ENCODE measurements around the gene ZFYVE28.

Gene ZFYVE28

DNA sequence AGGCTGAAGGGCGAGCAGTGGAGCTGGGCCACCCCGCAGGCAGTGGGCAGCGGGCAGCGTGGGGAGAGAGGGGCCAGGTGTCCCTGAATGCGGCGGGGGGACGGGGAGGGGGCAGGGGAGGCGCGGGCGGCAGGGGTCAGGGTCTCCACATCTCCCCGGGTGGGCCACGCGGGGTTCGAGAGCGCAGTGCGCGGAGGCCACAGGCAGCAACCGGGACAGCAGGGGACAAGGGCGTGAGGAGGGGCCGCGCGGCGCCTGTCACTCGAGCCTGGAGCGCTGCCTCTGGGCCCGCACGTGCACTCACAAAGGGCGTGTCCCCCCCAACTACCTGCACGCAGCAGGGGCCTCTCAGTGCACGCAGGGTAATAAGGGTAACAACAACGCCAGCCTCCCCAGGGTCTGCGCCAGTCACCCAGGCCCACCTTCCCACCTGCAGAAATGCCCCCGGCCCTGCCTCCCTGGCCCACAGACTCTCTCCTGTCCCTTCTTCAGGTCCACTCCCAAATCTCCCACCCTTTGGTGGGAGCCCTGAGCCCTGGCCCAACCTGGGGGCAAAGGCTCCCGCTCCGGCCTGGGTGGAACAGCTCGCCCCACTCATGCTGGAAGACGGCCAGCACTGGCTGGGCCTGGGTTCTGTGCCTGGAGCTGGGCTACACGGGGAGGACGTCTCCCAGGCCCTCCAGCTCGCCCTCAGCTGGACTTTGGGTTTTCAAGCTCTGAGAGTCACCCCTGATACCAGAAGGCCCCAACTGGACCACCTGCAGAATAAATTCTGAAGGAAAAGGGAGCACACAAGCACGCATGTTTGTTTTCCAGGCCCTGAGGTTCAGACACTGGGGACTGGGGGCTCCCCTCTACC, 53.2 kb downstream of the ZFYVE28 start:
- DNase-seq, result no peak

DNA sequence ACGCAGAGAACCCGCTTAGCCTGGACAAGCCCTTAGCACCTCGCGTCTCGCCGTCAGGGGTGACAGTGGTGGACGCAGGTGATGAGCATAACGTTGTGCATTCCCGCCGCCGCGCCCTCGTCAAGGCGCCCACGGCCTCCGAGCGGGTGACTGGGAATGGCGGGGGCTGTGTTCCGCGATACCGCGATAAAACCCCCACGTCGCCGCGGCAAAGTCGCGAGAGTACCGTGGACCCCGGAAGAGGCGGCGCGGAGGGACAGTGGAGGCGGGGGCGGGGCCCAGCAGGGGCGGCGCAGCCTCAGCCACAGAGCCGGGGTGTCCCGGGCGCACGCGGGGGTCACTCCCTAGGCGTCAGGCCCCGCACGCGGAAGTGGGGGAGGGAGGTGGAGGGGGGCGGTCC, 53.8 kb downstream of the ZFYVE28 start:
- DNase-seq, result no peak

GRCh38 chr4:2363951-2364653, 54.3 kb downstream of the ZFYVE28 start:
- DNase-seq, result no peak

GRCh38 chr4:2363056-2363721, 55.3 kb downstream of the ZFYVE28 start:
- peak; percentile 26 for DNase-seq

DNA sequence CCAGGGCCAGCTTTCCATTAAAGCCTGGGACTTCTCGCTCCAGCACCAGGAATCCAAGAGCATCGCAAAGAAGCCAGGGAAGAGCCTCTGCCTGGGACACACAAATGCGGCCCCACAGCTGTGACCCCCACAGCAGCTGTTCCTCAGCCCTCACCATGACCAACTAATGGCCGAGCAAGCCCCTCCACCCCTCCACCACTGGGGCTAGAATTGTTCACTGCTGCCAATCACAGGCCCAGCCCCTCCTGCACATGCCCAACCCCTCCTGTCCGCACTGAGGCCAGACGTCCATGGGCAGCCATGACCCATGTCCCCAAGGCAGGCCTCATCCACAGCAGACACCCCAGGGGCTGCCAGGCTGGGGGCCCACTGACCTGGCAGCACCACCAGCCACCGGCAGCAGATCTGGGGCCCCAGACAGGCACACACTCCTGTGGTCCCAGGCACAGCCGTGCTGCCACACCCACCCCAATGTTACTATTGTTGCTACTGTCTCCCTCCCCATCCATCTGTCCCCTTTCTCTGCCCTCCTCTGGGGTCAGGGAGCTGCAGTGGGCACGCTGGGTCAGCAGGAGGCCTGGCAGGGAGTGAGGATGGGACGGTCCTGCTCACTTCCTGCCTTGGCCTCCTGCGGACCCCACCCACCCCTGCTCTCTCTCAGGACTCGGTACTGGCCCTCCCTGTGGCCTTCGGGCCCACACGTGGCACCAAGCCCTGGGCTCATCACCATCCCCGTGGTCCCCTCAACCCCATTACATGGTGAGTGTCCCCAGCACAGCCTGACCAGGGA, 56.0 kb downstream of the ZFYVE28 start:
- DNase-seq, result no peak

DNA sequence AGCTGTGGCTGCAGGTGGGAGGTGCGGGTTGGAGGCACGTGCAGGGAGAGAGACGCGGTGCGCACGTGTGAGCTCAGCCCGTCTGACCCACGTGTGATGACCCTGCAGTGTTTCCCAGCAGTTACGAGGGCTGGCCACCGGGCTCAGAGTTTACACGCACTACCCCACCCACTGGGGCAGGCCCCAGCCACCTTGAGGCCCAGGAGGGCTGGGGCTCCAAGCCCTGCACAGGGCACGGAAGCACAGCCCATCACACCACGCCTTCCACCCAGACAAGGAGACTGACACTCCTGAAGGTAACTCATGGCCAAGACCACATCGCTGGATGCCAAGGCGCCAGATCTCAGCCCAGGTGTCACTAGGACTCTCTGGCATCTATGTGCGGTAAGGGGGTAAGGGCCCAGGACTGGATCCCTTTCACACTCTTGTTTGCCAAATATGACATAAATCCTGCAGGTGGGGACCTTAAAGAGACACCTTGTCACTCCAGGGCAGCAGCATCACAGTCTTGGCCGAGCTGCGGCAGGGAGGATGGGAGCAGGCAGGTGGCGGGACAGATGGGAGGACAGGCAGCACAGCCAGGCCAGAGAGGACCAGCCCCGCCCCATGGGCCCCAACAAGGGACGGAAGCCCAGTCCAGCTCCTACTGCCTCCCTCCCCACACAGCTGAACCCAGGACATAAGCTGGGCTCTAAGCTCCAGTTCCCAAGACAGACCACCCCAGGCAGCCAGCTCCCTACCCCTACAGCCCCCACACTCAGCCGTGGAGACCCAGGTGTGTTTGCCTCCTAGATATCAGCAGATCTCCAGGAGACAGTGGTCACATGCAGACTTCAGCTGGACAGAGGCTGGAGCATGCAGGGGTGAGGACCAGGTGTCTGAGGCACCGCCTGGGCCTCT, 56.8 kb downstream of the ZFYVE28 start:
- DNase-seq, result no peak

GRCh38 chr4:2360396-2360730, 58.1 kb downstream of the ZFYVE28 start:
- DNase-seq, result no peak

DNA sequence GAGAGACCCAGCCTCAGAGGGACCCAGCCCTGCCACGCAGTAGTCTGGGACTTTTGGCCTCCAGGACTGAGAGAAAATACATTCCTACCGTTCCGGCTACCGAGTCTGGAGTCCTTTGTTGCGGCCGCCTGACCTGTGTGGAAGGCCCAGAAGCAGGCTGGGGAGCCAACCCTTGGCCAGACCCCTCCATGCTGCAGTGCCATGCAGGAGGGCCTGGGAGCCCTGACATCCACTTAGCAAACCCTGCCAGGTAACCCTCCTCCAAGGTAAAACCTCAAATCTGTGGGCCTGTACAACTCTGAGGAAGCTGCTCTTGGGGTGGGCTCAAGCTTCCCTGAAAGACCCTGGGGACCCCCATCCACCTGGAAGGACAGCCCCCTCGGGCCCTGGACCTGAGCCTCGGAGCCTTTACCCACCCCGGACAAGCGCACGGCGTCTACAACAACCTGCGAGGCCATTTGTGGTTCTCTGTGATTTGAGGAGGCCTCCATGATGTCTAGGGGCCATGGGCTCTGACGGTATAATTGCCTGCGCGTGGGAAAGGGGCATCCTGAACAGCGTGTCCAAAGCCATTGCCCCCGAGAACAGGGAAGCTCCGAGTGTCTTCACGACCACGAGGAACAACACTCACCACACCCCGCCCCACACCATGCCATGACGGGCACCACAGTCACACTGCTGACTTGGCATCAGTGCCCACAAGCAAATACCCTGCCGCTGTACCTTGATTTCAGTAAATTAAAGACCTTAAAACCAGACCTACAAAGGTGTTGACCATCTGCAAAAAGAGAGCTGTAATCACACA, 58.7 kb downstream of the ZFYVE28 start:
- no peak for DNase-seq

GRCh38 chr4:2357821-2358745, 60.4 kb downstream of the ZFYVE28 start:
- DNase-seq, result no peak

DNA sequence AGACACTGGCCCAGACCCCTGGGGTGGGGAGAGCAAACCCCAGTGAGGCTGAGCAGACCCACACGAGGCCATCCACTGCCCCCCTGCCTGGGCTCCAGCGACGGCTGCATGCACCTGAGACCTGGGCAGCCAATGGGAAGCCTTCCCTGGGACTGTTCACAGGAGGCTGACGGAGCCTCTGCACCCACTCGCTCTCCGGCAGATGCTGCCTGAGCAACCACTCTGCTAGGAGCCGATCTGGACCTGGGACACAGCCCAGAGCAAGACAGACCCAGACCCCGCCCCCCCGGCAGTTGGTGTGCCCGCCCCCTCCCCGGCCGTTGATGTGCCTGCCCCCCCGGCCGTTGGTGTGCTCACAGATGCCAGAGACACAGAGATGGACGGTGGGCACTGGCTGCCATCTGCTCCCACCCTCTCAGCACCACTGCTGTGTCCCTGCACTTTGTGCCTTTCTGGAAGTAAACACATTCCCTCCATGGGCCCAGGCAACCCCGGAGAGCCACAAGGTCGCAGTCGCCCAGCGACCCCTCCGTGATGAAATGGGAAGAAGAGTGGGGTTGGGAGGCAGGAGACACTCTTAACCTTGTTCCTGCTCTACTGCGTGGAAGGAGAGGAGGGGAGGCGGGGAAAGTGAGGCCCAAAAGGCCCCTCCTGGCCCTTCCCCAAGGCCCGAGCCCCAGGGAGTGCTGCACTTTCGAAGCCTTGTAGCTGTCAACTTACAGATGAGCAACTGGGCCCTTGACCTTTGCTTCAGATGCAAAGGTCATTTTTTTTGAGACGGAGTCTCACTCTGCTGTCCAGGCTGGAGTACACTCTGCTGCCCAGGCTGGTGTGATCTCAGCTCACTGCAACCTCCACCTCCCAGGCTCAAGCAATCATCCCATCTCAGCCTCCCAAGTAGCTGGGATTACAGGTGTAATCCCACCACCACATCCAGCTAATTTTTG, 62.0 kb downstream of the ZFYVE28 start:
- DNase-seq, result no peak

- no peak for DNase-seq
Observed at GRCh38 chr4:2354760-2355159, 63.7 kb downstream of the ZFYVE28 start.

- DNase-seq, result no peak
Observed at GRCh38 chr4:2354118-2354517, 64.3 kb downstream of the ZFYVE28 start.

- no peak for DNase-seq
Observed at GRCh38 chr4:2353222-2354107, 65.0 kb downstream of the ZFYVE28 start.

- no peak for DNase-seq
Observed at GRCh38 chr4:2352729-2353221, 65.7 kb downstream of the ZFYVE28 start.

DNA sequence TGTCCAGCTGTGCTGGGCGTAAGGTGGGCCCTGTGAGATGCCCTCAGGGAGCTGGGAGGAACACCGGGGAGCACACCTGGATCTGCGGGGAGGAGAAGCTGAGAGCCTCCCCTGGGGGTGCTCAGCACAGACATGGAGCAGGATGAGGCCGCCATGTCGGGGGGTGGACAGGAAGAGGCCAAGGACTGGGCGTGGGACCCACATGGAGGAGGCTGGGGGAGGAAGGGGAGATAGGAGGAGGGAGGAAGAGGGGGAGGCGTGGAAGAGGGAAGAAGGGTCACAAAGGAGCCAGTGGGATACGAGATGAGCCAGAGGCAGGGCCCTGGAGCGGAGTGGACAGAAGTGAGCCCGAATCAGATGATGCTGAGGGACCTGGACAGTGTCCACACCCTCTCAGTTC, 66.3 kb downstream of the ZFYVE28 start:
- DNase-seq, result no peak

GRCh38 chr4:2350982-2351381, 67.5 kb downstream of the ZFYVE28 start:
- no peak for DNase-seq

GRCh38 chr4:2348786-2349185, 69.7 kb downstream of the ZFYVE28 start:
- no peak for DNase-seq

DNA sequence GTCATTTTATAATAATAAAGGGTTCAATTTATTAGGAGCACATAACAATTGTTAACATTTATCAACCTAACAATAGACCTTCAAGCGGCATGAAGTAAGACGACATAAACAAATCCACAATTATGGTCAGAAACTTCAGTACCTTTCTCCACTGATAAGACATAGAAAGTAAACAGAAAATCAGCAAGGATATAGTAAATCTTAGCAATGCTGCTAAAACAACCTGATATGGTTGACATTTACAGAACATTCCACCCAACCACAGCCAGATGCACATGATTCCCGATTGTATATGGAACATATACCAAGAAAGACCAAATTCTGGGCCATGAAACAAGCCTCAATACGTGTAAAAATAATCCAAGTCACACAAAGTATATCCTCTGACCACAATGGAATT, 71.3 kb downstream of the ZFYVE28 start:
- no peak for DNase-seq

Data from MV-4-11 (cell line).